Tibial nerve (tissue), 4 donors: Measurements from ENCODE around the gene CACTIN. TPM values are rescaled to one million over a fixed set of nuclear protein-coding genes. Genes with fewer than 3 reads are reported as not detected.
"Not testable (repeated sequence)": the region's sequence is repeated elsewhere in the genome, so short reads cannot be mapped to it uniquely, and the experiment has no call there.

Source experiments
- DNase-seq, 2 donors: peaks; one replicate each; pipeline ENCODE4 v3.0.0-alpha.2; 2019; ENCODE audit warnings: low spot score in 2 of 2
- H3K27ac ChIP-seq, 4 donors: fragments of 200-600 bp; sonication (generic) in 3 of 4; one replicate each; pipeline ENCODE4 v1.5.1; 2017 to 2019; ENCODE audit warnings: mild to moderate bottlenecking in 1 of 4
- H3K27me3 ChIP-seq, 2 donors: fragments of 200-600 bp; sonication (generic) in 1 of 2; one replicate each; pipeline versions ENCODE4 v1.5.1 to v1.6.0; 2017 to 2019
- H3K36me3 ChIP-seq, 3 donors: fragments of 200-600 bp; sonication (generic); one replicate each; pipeline ENCODE4 v1.5.1; 2018 to 2019
- H3K4me1 ChIP-seq, 4 donors: fragments of 200-600 bp; sonication (generic) in 3 of 4; one replicate each; pipeline ENCODE4 v1.5.1; 2017 to 2019
- H3K4me3 ChIP-seq, 4 donors: fragments of 200-600 bp; sonication (generic) in 3 of 4; one replicate each; pipeline ENCODE4 v1.5.1; 2017 to 2019; ENCODE audit warnings: mild to moderate bottlenecking in 1 of 4, moderate library complexity in 1 of 4
- H3K9me3 ChIP-seq, 4 donors: fragments of 200-600 bp; sonication (generic) in 3 of 4; one replicate each; pipeline ENCODE4 v1.5.1; 2017 to 2019
- CTCF ChIP-seq, 5 experiments: fragments of 200-600 bp in 3 of 5; fragments of 450-650 bp in 2 of 5; sonication (generic) in 3 of 5; IDR thresholded peaks; one replicate each; pipeline ENCODE4 v1.5.1; 2016 to 2019; ENCODE audit warnings: antibody characterized with exemption in 5 of 5, mild to moderate bottlenecking in 3 of 5, moderate library complexity in 2 of 5
- EP300 ChIP-seq, 2 donors: sonication (generic); formaldehyde crosslinking; IDR thresholded peaks; one replicate each; pipeline ENCODE4 v1.6.1; 2017; ENCODE audit warnings: antibody characterized with exemption in 2 of 2, mild to moderate bottlenecking in 1 of 2
- POLR2A ChIP-seq, 2 donors: fragments of 450-650 bp; IDR thresholded peaks; one replicate each; pipeline ENCODE4 v1.6.1; 2017; ENCODE audit warnings: antibody characterized with exemption in 2 of 2, mild to moderate bottlenecking in 2 of 2, moderate library complexity in 2 of 2
- WGBS, 2 donors: methylation state at CpG; one replicate each; pipeline ENCODE4 v1.1.5; 2018; 5-methylcytosine and 5-hydroxymethylcytosine counted together
- total RNA-seq, 4 donors: library from RNA; depleted of rRNA; stranded (reverse); fragments of >200 nt; gene quantifications; one replicate each; pipeline ENCODE4 v1.1.0, GENCODE V29; 2016

Gene CACTIN
- total RNA-seq, 4 donors from 2014 or later: 22.9 to 59.1 (median 42.7) TPM

GRCh38 chr19:3572855-3573161, 53.8 kb downstream of the CACTIN start, which contains the start of gene HMG20B:
TSS of gene HMG20B (plus strand) at chr19:3572944. CDS start at chr19:3573310, 366 bp downstream.
- peaks cover 0 to 29% (median 2%) of the 10 kb centered on the region in 3 donors for H3K36me3 ChIP-seq
- WGBS, 2 donors: 0% methylated on average over 4 to 20 of the region's 30 CpGs
- DNase-seq: no peak
- H3K4me1 ChIP-seq: peaks cover 0 to 67% (median 23%) of the 10 kb centered on the region in 4 donors
- peak within 1 kb of the TSS; percentile 63 to 85 (median 70) for H3K4me3 ChIP-seq
- TF ChIP-seq CTCF (IDR thresholded peaks at IDR 0.05): peak in 1 of 5 experiments; percentile 5
- peak in 1 of 2 donors; percentile 34 for TF ChIP-seq POLR2A (IDR thresholded peaks at IDR 0.05)
- no peak for TF ChIP-seq EP300 (IDR thresholded peaks at IDR 0.05)
- H3K9me3 ChIP-seq: no peaks in the 10 kb centered on the region
- peak within 1 kb of the TSS; percentile 65 to 88 (median 84) for H3K27ac ChIP-seq
- H3K27me3 ChIP-seq: no peaks in the 10 kb centered on the region

GRCh38 chr19:3572132-3572854, 54.3 kb downstream of the CACTIN start:
- 1% methylated on average over 25 to 46 of the region's 48 CpGs for WGBS, 2 donors
- Histone ChIP-seq H3K4me1 (peaks cover 0 to 67% (median 23%) of the 10 kb centered on the region in 4 donors), H3K27ac (peak overlapping the region; percentile 65 to 88 (median 78)), H3K9me3 (no peaks in the 10 kb centered on the region), H3K4me3 (peak overlapping the region; percentile 25 to 85 (median 68)), H3K36me3 (peaks cover 0 to 27% (median 2%) of the 10 kb centered on the region in 3 donors), H3K27me3 (no peaks in the 10 kb centered on the region)
- DNase-seq: peak; percentile 99
- TF ChIP-seq POLR2A (IDR thresholded peaks at IDR 0.05) (no peak), EP300 (IDR thresholded peaks at IDR 0.05) (peak; percentile 46 to 91), CTCF (IDR thresholded peaks at IDR 0.05) (peak in 1 of 5 experiments; percentile 6)

GRCh38 chr19:3570606-3571011, 56.0 kb downstream of the CACTIN start:
- H3K27ac ChIP-seq: peak overlapping the region; percentile 6 to 88 (median 51)
- WGBS, 2 donors: 31 to 49% methylated on average over 7 of the region's 7 CpGs

GRCh38 chr19:3570042-3570441, 56.5 kb downstream of the CACTIN start:
- H3K27me3 ChIP-seq, H3K4me3 ChIP-seq, H3K9me3 ChIP-seq, H3K36me3 ChIP-seq, DNase-seq: not testable (repeated sequence)
- 48 to 67% methylated on average over 11 of the region's 11 CpGs for WGBS, 2 donors
- Histone ChIP-seq H3K27ac (peak overlapping the region in 2 of 4 donors; percentile 72 to 88), H3K4me1 (peaks cover 0 to 45% (median 13%) of the 10 kb centered on the region in 4 donors)

More at GRCh38 chr19:3570606-3571011, 56.0 kb downstream of the CACTIN start:
- TF ChIP-seq EP300 (IDR thresholded peaks at IDR 0.05) (no peak), CTCF (IDR thresholded peaks at IDR 0.05) (no peak)
- Histone ChIP-seq H3K4me3 (no peak overlapping the region), H3K36me3 (peaks cover 0 to 15% (median 2%) of the 10 kb centered on the region in 3 donors), H3K27me3 (no peaks in the 10 kb centered on the region), H3K9me3 (no peaks in the 10 kb centered on the region), H3K4me1 (peaks cover 0 to 50% (median 13%) of the 10 kb centered on the region in 4 donors)
- no peak for DNase-seq

GRCh38 chr19:3565139-3565538, 61.5 kb downstream of the CACTIN start:
- no peak overlapping the region for H3K27ac ChIP-seq
- no peaks in the 10 kb centered on the region for H3K27me3 ChIP-seq
- TF ChIP-seq CTCF (IDR thresholded peaks at IDR 0.05) (no peak), EP300 (IDR thresholded peaks at IDR 0.05) (no peak), POLR2A (IDR thresholded peaks at IDR 0.05) (no peak)
- H3K4me3 ChIP-seq: no peak overlapping the region
- 80 to 85% methylated on average over 19 of the region's 19 CpGs for WGBS, 2 donors
- H3K36me3 ChIP-seq: no peaks in the 10 kb centered on the region
- H3K4me1 ChIP-seq: peaks cover 0 to 3% (median 0%) of the 10 kb centered on the region in 4 donors
- DNase-seq: no peak
- H3K9me3 ChIP-seq: no peaks in the 10 kb centered on the region
